Activated CD4-positive, alpha-beta T cell treated with anti-CD3 and anti-CD28 coated beads, Interleukin-2, amount 10 ng/mL, durations not matched to agents 7 days and 5 days (primary cell): ENCODE measurements around the gene NNT. TPM values are rescaled to one million over a fixed set of nuclear protein-coding genes. Genes with fewer than 3 reads are reported as not detected.
"Not testable (repeated sequence)": the region's sequence is repeated elsewhere in the genome, so short reads cannot be mapped to it uniquely, and the experiment has no call there.

ENCODE experiments used
- CTCF ChIA-PET: fragments of 350-600 bp; sonication (Branson Sonifier 250); formaldehyde crosslinking; loops from one replicate; lab custom pipeline; 2021; ENCODE audit warnings: antibody characterized with exemption; lab: Charles Lee
- POLR2A ChIA-PET: fragments of 350-600 bp; sonication (Branson Sonifier 250); formaldehyde crosslinking; loops from one replicate; lab custom pipeline; 2021; ENCODE audit warnings: antibody characterized with exemption; lab: Charles Lee
- DNase-seq: peaks from one replicate; pipeline ENCODE4 v3.0.0-alpha.2; 2020
- H3K27ac Mint-ChIP-seq: one replicate; pipeline ENCODE4 v1.8.0; 2021; ENCODE audit warnings: mild to moderate bottlenecking, moderate library complexity, mixed read lengths
- H3K27me3 Mint-ChIP-seq: one replicate; pipeline ENCODE4 v1.8.0; 2021; ENCODE audit warnings: mixed read lengths
- H3K36me3 Mint-ChIP-seq: one replicate; pipeline ENCODE4 v1.8.0; 2021; ENCODE audit warnings: low read depth, mixed read lengths
- H3K4me1 Mint-ChIP-seq: one replicate; pipeline ENCODE4 v1.8.0; 2021; ENCODE audit warnings: mixed read lengths
- H3K4me3 Mint-ChIP-seq: one replicate; pipeline ENCODE4 v1.8.0; 2021; ENCODE audit warnings: mild to moderate bottlenecking, moderate library complexity, mixed read lengths
- H3K9me3 Mint-ChIP-seq: one replicate; pipeline ENCODE4 v1.8.0; 2021; ENCODE audit warnings: mixed read lengths
- total RNA-seq, 2 experiments: library from RNA; stranded (reverse); gene quantifications; one replicate each; pipeline ENCODE4 v1.2.3, GENCODE V29; 2021

The NNT gene
- total RNA-seq, 2 experiments from 2014 or later = 101 to 108 TPM

DNA sequence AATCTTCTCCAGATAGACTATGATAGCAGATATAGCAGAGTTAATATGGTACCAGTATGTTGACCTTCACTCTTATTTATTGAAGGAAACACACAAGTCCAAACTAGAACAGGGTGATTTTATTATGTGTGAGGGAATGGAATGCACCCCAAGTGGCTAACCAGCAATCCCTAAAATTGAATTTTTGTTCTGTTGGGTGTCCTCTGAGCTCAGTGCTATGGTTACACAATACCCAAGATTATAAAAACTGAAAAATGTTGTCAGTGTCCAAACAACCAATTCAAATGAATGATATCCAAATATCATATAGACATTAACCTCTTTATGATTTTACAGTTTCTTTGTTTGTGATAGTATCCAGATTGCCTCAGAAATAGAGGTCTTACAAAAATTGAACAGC, 60.9 kb downstream of the NNT start:
- H3K27me3 Mint-ChIP-seq = no peaks in the 10 kb centered on the region
- ChIA-PET CTCF (no interaction called here), POLR2A (no interaction called here)

DNA sequence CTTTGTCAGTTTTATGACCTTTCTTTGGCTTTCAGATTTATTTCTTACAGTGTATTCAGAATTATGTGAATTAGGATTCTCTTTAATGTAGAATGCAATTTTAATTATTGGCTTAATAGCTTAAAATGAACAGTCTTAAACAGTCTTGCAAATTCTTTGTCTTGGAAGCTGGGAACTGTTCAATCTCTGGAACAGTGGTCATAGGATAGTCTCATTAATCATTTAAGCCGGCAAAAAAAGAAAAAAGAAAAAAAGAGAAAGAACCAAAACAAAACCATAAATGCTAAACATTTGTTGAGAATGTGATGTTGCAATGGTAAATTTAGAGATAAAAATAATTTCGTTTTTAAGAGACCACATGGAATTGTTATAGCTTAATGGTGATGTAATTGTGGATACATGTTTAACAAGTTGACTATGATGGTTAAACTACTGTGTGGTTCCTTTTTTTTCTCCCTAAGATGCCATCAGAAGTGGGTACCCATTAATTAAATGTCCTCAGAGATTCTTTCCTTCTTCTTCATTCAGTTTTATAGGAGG, 61.6 kb downstream of the NNT start:
- CTCF ChIA-PET = no interaction called here
- Mint-ChIP-seq H3K9me3 (peaks cover 9% of the 10 kb centered on the region), H3K27ac (no peak overlapping the region), H3K4me1 (no peaks in the 10 kb centered on the region), H3K36me3 (peaks cover 70% of the 10 kb centered on the region), H3K4me3 (no peak overlapping the region), H3K27me3 (no peaks in the 10 kb centered on the region)
- no peak for DNase-seq
- POLR2A ChIA-PET = no interaction called here

More for the DNA sequence above, 60.9 kb downstream of the NNT start:
- H3K4me1 Mint-ChIP-seq = no peaks in the 10 kb centered on the region
- peaks cover 9% of the 10 kb centered on the region for H3K9me3 Mint-ChIP-seq
- H3K27ac Mint-ChIP-seq = no peak overlapping the region
- no peak for DNase-seq
- no peak overlapping the region for H3K4me3 Mint-ChIP-seq
- H3K36me3 Mint-ChIP-seq = peaks cover 74% of the 10 kb centered on the region

DNA sequence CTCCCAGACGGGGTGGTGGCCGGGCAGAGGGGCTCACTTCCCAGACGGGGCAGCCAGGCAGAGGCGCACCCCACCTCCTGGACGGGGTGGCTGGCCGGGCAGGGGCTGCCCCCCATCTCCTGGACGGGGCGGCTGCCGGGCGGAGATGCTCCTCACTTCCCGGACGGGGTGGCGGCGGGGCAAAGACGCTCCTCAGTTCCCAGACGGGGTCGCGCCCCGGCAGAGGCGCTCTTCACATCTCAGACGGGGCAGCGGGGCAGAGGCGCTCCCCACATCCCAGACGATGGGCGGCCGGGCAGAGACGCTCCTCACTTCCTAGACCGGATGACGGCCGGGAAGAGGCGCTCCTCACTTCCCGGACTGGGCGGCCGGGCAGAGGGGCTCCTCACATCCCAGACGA, 62.8 kb downstream of the NNT start:
- peaks cover 68% of the 10 kb centered on the region for H3K36me3 Mint-ChIP-seq
- H3K27me3 Mint-ChIP-seq, CTCF ChIA-PET, H3K27ac Mint-ChIP-seq, H3K4me1 Mint-ChIP-seq, H3K9me3 Mint-ChIP-seq, POLR2A ChIA-PET, H3K4me3 Mint-ChIP-seq, DNase-seq: not testable (repeated sequence)

DNA sequence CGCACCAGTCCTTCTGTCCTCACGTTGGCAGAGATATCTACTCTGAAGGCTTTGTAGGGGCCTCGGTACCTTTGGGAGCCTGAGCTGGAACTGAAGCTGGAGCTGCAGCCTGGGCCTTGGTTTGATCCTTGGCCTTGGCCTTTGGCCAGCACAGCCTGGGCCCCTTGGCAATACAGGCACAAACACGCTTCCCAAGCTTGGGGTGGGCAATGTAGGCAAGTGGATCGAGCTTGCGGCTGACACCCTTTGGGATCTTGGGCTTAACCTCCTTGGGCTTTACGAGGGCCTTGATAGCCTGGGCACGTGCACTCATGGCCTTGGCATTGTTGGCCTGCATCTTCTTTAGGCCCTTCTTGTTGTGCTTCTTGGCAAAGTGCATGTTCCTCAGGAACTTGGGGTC, 63.7 kb downstream of the NNT start:
- H3K27me3 Mint-ChIP-seq, DNase-seq, H3K4me3 Mint-ChIP-seq, CTCF ChIA-PET, H3K4me1 Mint-ChIP-seq, POLR2A ChIA-PET, H3K27ac Mint-ChIP-seq: not testable (repeated sequence)
- H3K9me3 Mint-ChIP-seq = peaks cover 11% of the 10 kb centered on the region
- H3K36me3 Mint-ChIP-seq = peaks cover 69% of the 10 kb centered on the region

DNA sequence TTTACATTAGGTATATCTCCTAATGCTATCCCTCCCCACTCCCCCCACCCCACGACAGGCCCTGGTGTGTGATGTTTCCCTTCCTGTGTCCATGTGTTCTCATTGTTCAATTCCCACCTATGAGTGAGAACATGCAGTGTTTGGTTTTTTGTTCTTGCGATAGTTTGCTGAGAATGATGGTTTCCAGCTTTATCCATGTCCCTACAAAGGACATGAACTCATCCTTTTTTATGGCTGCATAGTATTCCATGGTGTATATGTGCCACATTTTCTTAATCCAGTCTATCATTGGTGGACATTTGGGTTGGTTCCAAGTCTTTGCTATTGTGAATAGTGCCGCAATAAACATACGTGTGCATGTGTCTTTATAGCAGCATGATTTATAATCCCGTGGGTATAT, 64.4 kb downstream of the NNT start:
- H3K4me1 Mint-ChIP-seq, H3K27ac Mint-ChIP-seq, DNase-seq, H3K4me3 Mint-ChIP-seq, POLR2A ChIA-PET, CTCF ChIA-PET, H3K27me3 Mint-ChIP-seq: not testable (repeated sequence)
- Mint-ChIP-seq H3K36me3 (peaks cover 71% of the 10 kb centered on the region), H3K9me3 (peaks cover 11% of the 10 kb centered on the region)

DNA sequence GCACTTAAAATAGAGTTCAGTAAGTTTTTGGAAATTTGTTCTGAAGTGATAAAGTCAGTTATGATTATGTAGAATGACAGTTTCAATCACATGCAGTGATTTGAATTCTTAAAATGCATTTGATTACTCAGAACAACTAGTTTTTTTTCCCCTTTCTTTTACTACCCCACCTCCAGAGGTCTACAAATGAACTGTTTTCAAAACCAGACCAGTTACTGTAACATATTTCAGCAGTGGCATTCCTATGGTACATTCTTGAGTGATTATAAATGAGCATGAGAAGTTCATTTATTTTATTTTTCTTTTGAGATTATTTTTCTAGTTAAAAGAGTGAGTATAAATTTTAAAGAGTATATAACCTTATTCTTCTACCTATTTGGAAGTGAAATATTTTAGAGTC, 71.6 kb downstream of the NNT start:
- Mint-ChIP-seq H3K4me1 (peaks cover 5% of the 10 kb centered on the region), H3K27me3 (no peaks in the 10 kb centered on the region), H3K9me3 (peaks cover 5% of the 10 kb centered on the region), H3K36me3 (peaks cover 40% of the 10 kb centered on the region), H3K27ac (no peak overlapping the region), H3K4me3 (no peak overlapping the region)
- POLR2A ChIA-PET = no interaction called here
- CTCF ChIA-PET = no interaction called here
- no peak for DNase-seq

DNA sequence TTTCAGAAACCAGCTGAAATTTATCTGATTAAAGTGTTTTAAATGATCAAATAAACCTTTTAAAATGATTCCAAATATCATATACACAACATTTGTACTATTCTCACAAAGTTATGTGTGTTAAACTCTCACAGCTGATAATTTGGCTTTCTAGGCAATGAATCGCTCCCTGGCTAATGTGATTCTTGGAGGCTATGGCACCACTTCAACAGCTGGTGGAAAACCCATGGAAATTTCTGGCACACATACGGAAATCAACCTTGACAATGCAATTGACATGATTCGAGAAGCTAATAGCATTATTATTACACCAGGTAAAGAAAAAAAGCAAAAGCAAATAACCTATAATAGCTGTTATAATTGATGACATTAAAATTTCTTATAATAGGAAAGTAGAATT, 72.4 kb downstream of the NNT start:
- Mint-ChIP-seq H3K27ac (no peak overlapping the region), H3K9me3 (peaks cover 5% of the 10 kb centered on the region), H3K4me1 (peaks cover 5% of the 10 kb centered on the region), H3K27me3 (no peaks in the 10 kb centered on the region), H3K4me3 (no peak overlapping the region), H3K36me3 (peaks cover 38% of the 10 kb centered on the region)
- POLR2A ChIA-PET = interaction anchor here (0.6 kb wide), 1 partner anchor 192 kb away, joined by 3 read pairs; the partner anchor contains the start of gene TMEM267
- DNase-seq = no peak
- CTCF ChIA-PET = no interaction called here

DNA sequence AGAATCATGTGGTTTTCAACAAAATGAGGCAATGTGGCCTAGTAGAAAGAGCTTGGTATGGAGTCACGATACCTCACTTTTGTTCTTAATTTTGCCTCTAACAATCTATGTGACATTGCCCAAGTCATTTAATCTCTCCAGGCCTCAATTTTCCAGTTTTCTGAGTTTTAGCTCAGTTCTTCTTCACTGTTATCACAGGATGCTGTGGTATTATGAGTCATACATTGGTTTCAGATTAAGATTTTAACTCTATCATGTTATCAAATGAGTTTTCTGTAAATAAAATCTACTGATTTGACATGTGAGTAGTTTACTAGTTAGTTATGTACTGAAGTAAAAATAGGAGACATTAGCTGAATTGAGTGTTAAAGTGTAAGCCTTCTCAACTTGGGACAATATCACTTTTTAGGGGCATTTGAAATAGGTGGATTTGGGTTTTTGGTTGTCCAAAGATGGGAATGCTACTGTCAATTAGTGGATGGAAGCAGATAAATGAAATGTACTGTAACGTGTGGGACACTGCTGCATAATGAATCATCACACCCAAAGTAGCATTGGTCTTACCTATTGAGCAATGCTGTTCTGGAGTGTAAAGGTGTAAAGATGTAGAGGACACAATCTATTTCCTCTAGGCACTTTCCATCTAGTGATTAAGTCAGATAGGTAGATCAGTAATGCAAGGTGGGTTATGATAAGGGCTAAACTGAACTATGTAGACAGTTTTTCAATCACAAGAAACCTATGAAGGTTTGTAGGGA, 73.3 kb downstream of the NNT start:
- H3K4me3 Mint-ChIP-seq = no peak overlapping the region
- CTCF ChIA-PET = no interaction called here
- peaks cover 38% of the 10 kb centered on the region for H3K36me3 Mint-ChIP-seq
- POLR2A ChIA-PET = interaction anchor here (0.6 kb wide), 1 partner anchor 192 kb away, joined by 3 read pairs; the partner anchor contains the start of gene TMEM267
- DNase-seq = no peak
- no peaks in the 10 kb centered on the region for H3K27me3 Mint-ChIP-seq
- peaks cover under 1% of the 10 kb centered on the region for H3K9me3 Mint-ChIP-seq
- no peak overlapping the region for H3K27ac Mint-ChIP-seq
- H3K4me1 Mint-ChIP-seq = peaks cover 5% of the 10 kb centered on the region

DNA sequence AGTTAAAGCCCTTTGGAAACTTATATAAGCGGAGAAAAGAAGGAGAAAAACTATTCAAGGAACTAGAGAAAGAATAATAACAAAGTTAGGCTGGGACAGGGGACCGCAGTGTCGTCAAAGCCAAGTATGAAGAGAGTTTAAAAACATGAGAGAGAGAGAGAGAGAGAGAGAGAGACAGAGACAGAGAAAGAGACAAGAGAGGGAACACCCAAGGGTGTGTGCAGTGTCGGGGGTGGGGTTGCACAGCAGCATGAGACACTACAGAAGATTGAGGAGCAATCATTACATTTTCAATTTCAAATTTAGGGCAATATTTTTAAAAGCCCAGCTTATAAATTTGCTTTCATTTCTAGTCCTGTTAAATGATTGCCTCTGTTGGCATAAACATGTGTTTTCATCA, 74.3 kb downstream of the NNT start:
- no peak overlapping the region for H3K27ac Mint-ChIP-seq
- H3K9me3 Mint-ChIP-seq = no peaks in the 10 kb centered on the region
- H3K4me3 Mint-ChIP-seq = no peak overlapping the region
- peaks cover 5% of the 10 kb centered on the region for H3K4me1 Mint-ChIP-seq
- POLR2A ChIA-PET = no interaction called here
- no peak for DNase-seq
- CTCF ChIA-PET = no interaction called here
- no peaks in the 10 kb centered on the region for H3K27me3 Mint-ChIP-seq
- H3K36me3 Mint-ChIP-seq = peaks cover 34% of the 10 kb centered on the region

DNA sequence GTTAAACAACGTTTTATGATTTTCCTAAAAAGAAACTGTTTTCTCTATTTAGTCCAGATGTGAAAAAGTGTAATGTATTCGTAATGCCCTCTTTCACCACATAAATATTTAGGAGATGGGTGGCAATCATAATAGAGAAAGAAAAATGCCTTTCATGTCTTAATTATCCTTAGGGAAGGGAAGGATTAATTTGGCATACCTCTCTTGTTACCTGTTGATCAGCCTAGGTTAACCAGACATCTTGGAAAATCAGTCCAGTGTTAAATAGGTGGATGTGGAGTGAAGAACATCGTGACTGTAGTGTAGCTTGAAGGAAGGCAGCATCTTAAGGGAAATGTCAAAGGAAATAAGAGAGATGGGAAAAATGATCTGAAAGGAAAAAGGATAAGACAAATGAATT, 76.2 kb downstream of the NNT start:
- DNase-seq = no peak
- Mint-ChIP-seq H3K9me3 (no peaks in the 10 kb centered on the region), H3K4me3 (no peak overlapping the region), H3K27ac (no peak overlapping the region), H3K36me3 (peaks cover 31% of the 10 kb centered on the region), H3K4me1 (peaks cover 5% of the 10 kb centered on the region), H3K27me3 (no peaks in the 10 kb centered on the region)
- CTCF ChIA-PET = no interaction called here
- POLR2A ChIA-PET = no interaction called here

DNA sequence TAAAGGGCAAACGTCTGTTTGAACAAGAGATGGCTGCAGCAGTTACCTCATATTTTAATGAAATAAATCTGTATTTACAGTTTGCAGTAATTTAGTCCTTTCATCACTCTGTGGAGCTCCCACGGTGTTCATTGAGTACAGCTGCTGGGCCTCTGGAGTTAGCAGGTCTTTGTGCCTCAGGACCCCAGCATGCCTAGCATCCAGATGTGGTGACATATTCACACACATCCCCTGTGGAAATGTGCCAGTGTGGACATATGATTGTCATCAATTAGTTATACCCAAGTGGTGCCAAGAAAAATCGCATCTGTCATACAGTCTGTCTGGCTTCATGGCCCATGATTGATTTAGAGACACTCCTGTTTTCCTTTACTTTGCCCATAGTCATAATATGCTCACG, 77.3 kb downstream of the NNT start:
- no peak for DNase-seq
- no peak overlapping the region for H3K27ac Mint-ChIP-seq
- ChIA-PET POLR2A (no interaction called here), CTCF (no interaction called here)
- H3K27me3 Mint-ChIP-seq = no peaks in the 10 kb centered on the region
- peaks cover 2% of the 10 kb centered on the region for H3K4me1 Mint-ChIP-seq
- H3K4me3 Mint-ChIP-seq = no peak overlapping the region
- peaks cover 35% of the 10 kb centered on the region for H3K36me3 Mint-ChIP-seq
- H3K9me3 Mint-ChIP-seq = no peaks in the 10 kb centered on the region

DNA sequence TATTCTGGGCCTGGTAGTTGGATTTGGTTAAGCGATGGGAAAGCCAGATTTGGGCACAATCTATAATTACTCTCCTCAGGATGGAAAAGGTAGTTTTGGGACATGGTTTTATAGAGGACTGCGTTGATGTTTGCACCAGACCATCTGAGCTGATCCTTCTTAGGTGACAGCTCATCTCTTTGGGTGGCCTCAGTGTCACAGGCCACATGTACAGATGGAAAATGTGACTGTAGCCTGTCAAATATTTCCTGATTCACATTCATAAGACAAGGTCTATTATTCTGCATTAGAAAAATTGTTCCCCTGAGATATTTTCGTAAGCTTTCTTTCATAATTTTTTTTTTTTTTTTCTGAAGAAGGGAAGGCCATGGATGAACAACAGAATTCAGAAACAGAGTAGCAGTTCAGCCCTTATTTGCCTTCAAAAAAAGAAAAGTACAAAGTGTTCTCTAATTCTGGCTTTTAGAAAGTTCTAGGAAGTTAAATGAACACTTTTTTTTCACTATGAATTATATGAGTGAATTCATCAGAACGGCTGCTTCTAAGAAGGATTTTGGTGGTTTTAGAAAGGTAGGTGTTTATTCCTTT, 81.0 kb downstream of the NNT start:
- H3K4me1 Mint-ChIP-seq = no peaks in the 10 kb centered on the region
- no peak for DNase-seq
- ChIA-PET CTCF (interaction anchor here (0.7 kb wide), 1 partner anchor 60 kb away, joined by 3 read pairs; no protein-coding TSS in a partner anchor), POLR2A (no interaction called here)
- no peak overlapping the region for H3K4me3 Mint-ChIP-seq
- no peak overlapping the region for H3K27ac Mint-ChIP-seq
- no peaks in the 10 kb centered on the region for H3K9me3 Mint-ChIP-seq
- peaks cover 46% of the 10 kb centered on the region for H3K36me3 Mint-ChIP-seq
- no peaks in the 10 kb centered on the region for H3K27me3 Mint-ChIP-seq

DNA sequence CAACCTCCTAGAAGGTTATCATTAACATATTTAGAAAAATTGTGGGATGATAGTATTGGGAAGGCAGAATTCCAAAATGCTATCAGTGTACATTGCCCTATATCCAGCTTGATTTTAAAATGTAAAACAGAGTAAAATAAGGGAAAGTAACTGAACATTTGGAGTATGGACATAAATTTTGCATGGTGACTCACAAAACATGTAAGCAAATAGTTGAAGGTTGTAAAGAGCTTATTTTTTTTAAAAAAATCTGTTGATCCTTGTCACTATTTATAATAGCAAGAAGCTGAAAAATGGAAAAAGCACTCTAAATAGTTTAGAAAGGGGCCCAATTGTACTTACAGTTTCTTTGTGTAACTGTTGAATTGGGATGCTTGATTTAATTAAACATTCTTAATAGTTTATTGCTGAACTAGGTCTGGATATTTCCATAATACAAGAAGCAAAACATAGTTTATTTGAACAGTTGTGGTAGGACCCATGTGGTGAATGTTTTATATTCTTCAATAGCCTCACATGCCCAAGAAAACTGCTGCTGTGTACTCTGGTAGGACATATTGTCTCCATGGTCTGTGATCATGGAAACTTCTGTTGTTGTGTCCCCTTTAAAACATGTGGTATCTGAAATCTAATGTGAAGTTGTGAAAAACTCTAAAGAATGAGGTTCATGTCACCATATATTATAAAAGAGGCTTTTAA, 82.4 kb downstream of the NNT start:
- H3K4me3 Mint-ChIP-seq = no peak overlapping the region
- no peak for DNase-seq
- peaks cover 4% of the 10 kb centered on the region for H3K9me3 Mint-ChIP-seq
- H3K36me3 Mint-ChIP-seq = peaks cover 52% of the 10 kb centered on the region
- no peak overlapping the region for H3K27ac Mint-ChIP-seq
- H3K4me1 Mint-ChIP-seq = no peaks in the 10 kb centered on the region
- ChIA-PET POLR2A (no interaction called here), CTCF (interaction anchor here (0.6 kb wide), 1 partner anchor 125 kb away, joined by 3 read pairs; no protein-coding TSS in a partner anchor)
- H3K27me3 Mint-ChIP-seq = no peaks in the 10 kb centered on the region
